Embryonic facial prominence (tissue), 1 donor: ENCODE results near the gene ZNF512B.
A peak's percentile ranks its signal among the peaks of the same experiment; 100 is the strongest.
"Not testable (repeated sequence)": the region's sequence is repeated elsewhere in the genome, so short reads cannot be mapped to it uniquely, and the experiment has no call there.

Experiments
- DNase-seq: peaks from one replicate; pipeline ENCODE4 v3.0.0-alpha.2; 2016; ENCODE audit errors: extremely low spot score

ZNF512B gene

GRCh38 chr20:63962426-63963347 lies 7.0 kb downstream of the ZNF512B start:
- no peak for DNase-seq

GRCh38 chr20:63961664-63962425 lies 7.9 kb downstream of the ZNF512B start:
- no peak for DNase-seq

- not testable (repeated sequence) for DNase-seq
Measured at GRCh38 chr20:63960654-63961621, 8.8 kb downstream of the ZNF512B start.

GRCh38 chr20:63959699-63960075 lies 10.0 kb downstream of the ZNF512B start:
- no peak for DNase-seq

- DNase-seq, result no peak
Measured at GRCh38 chr20:63958964-63959698, 10.6 kb downstream of the ZNF512B start.

- DNase-seq, result no peak
Measured at GRCh38 chr20:63958471-63958870, 11.3 kb downstream of the ZNF512B start.

- DNase-seq, result no peak
Measured at GRCh38 chr20:63957690-63958441, 11.9 kb downstream of the ZNF512B start.

GRCh38 chr20:63957004-63957689 lies 12.6 kb downstream of the ZNF512B start:
- DNase-seq, result no peak

GRCh38 chr20:63956664-63957003 lies 13.1 kb downstream of the ZNF512B start:
- DNase-seq, result no peak

- DNase-seq, result peak; percentile 71
Measured at GRCh38 chr20:63955827-63956663, 13.7 kb downstream of the ZNF512B start, which contains the start of gene UCKL1. UCKL1 (minus strand) TSS chr20:63956416; CDS start chr20:63956372, 44 bp downstream.

- DNase-seq, result no peak
Measured at GRCh38 chr20:63955281-63955826, 14.4 kb downstream of the ZNF512B start.

- DNase-seq, result no peak
Measured at GRCh38 chr20:63953764-63954429, 15.8 kb downstream of the ZNF512B start.

GRCh38 chr20:63952769-63953168 lies 17.0 kb downstream of the ZNF512B start:
- DNase-seq, result no peak

GRCh38 chr20:63952210-63952535 lies 17.6 kb downstream of the ZNF512B start:
- DNase-seq, result no peak

GRCh38 chr20:63951398-63952209 lies 18.1 kb downstream of the ZNF512B start:
- no peak for DNase-seq

- no peak for DNase-seq
Measured at GRCh38 chr20:63950701-63951397, 18.9 kb downstream of the ZNF512B start.
